OCI-LY3 (cell line): ENCODE results near the gene VMP1.

Source experiments
- H2AFZ ChIP-seq: fragments of 200-600, 300-600 bp; shearing (Covaris generic); 2 replicates; pipeline ENCODE4 v1.6.0; 2014; ENCODE audit warnings: antibody characterized with exemption, low read depth, low read length
- H3K27ac ChIP-seq: fragments of 200-600, 300-600 bp; sonication (generic); 2 replicates; pipeline ENCODE4 v1.5.1; 2014; ENCODE audit warnings: mild to moderate bottlenecking, low read length, moderate library complexity, mixed read lengths
- H3K27me3 ChIP-seq: fragments of 200-600, 300-600 bp; sonication (generic); 2 replicates; pipeline ENCODE4 v1.6.1; 2014; ENCODE audit warnings: low read depth, low read length, mixed read lengths
- H3K36me3 ChIP-seq: fragments of 200-600, 300-600 bp; sonication (generic); replicated peaks from 2 replicates; pipeline ENCODE3; 2014; ENCODE audit warnings: low read depth, low read length, mixed read lengths
- H3K4me1 ChIP-seq: fragments of 300-600, 200-600 bp; sonication (generic); 2 replicates; pipeline ENCODE4 v1.6.1; 2014; ENCODE audit warnings: low read length, mixed read lengths
- H3K4me2 ChIP-seq: fragments of 200-600, 300-600 bp; sonication (generic); 2 replicates; pipeline ENCODE4 v1.6.1; 2014; ENCODE audit warnings: low read length, mixed read lengths
- H3K4me3 ChIP-seq: fragments of 300-600, 200-600 bp; sonication (generic); 2 replicates; pipeline ENCODE4 v1.5.1; 2014; ENCODE audit warnings: antibody characterized with exemption, mild to moderate bottlenecking, low read length, moderate library complexity
- H3K79me2 ChIP-seq: fragments of 300-600, 200-600 bp; shearing (Covaris generic); 2 replicates; pipeline ENCODE4 v1.6.1; 2014; ENCODE audit warnings: mild to moderate bottlenecking, low read length, mixed read lengths
- H3K9ac ChIP-seq: fragments of 300-600, 200-600 bp; shearing (Covaris generic); 2 replicates; pipeline ENCODE4 v1.6.0; 2014; ENCODE audit warnings: mild to moderate bottlenecking, low read length, moderate library complexity
- H3K9me3 ChIP-seq: fragments of 200-600, 300-600 bp; shearing (Covaris generic); 2 replicates; pipeline ENCODE4 v1.6.1; 2014; ENCODE audit warnings: low read length, mixed read lengths; ENCODE audit not compliant: insufficient read depth
- H4K20me1 ChIP-seq: fragments of 200-600, 300-600 bp; sonication (generic); 2 replicates; pipeline ENCODE4 v1.6.1; 2016; ENCODE audit warnings: low read length, mixed read lengths; ENCODE audit not compliant: insufficient read depth
- EZH2phosphoT487 ChIP-seq: fragments of 200-600 bp; shearing (Covaris generic); IDR thresholded peaks from 2 replicates; pipeline ENCODE4 v1.6.1; 2018; ENCODE audit warnings: antibody characterized with exemption, mixed run types, low read depth
- TF ChIP-seq, protein P1 (sequence below): fragments of 200-600, 300-600 bp; sonication (generic); IDR thresholded peaks from 2 replicates; pipeline ENCODE4 v1.5.1; 2014; ENCODE audit warnings: antibody characterized with exemption, low read length, low read depth

Gene VMP1

DNA sequence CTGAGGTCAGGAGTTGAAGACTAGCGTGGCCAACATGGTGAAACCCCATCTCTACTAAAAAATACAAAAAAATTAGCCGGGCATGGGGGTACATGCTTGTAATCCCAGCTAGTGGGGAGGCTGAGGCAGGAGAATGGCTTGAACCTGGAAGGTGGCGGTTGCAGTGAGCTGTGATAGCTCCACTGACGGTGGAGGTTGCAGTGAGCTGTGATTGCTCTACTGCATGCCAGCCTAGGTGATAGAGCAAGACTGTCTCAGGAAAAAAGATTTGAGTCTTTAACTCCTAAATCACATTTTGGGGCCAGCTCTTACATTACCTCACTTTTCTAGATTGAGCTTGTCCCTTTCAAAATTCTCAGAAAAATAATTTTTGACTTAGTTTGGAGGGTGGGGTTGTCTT is 15.2 kb downstream of the VMP1 start:
- Histone ChIP-seq H3K9ac (no peak overlapping the region), H3K27me3 (no peaks in the 10 kb centered on the region), H3K4me3 (no peak overlapping the region), H3K36me3 (peaks cover 3% of the 10 kb centered on the region), H3K79me2 (peaks cover 56% of the 10 kb centered on the region), H3K9me3 (no peaks in the 10 kb centered on the region), H2AFZ (no peak overlapping the region), H3K4me1 (no peaks in the 10 kb centered on the region), H3K4me2 (no peak overlapping the region), H3K27ac (no peak overlapping the region), H4K20me1 (peaks cover 12% of the 10 kb centered on the region)
- no peak for TF ChIP-seq EZH2phosphoT487
- TF ChIP-seq, protein P1, sequence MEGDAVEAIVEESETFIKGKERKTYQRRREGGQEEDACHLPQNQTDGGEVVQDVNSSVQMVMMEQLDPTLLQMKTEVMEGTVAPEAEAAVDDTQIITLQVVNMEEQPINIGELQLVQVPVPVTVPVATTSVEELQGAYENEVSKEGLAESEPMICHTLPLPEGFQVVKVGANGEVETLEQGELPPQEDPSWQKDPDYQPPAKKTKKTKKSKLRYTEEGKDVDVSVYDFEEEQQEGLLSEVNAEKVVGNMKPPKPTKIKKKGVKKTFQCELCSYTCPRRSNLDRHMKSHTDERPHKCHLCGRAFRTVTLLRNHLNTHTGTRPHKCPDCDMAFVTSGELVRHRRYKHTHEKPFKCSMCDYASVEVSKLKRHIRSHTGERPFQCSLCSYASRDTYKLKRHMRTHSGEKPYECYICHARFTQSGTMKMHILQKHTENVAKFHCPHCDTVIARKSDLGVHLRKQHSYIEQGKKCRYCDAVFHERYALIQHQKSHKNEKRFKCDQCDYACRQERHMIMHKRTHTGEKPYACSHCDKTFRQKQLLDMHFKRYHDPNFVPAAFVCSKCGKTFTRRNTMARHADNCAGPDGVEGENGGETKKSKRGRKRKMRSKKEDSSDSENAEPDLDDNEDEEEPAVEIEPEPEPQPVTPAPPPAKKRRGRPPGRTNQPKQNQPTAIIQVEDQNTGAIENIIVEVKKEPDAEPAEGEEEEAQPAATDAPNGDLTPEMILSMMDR: no peak

DNA sequence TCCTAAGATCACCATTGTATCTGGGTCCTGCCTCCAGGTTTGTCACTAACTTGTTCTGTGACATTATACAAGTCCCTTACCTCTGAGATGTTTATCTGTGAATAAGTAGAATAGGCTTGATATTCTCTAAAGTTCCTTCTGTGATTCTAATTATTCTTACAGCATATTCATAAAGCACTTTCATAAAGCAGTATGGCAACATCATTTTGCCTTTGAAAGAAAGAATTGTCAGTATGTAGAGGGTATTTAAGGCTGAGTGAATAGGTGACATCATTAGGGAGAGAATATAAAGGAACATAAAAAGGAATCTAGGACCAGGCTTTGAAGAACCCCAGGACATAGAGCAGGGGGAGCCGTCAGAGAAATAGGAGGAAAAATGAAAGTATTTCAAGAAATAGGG is 15.6 kb downstream of the VMP1 start:
- TF ChIP-seq EZH2phosphoT487: no peak
- TF ChIP-seq, protein P1: no peak
- H2AFZ ChIP-seq: no peak overlapping the region
- no peaks in the 10 kb centered on the region for H3K4me1 ChIP-seq
- H3K36me3 ChIP-seq: peaks cover 3% of the 10 kb centered on the region
- no peak overlapping the region for H3K9ac ChIP-seq
- H4K20me1 ChIP-seq: peaks cover 12% of the 10 kb centered on the region
- H3K27me3 ChIP-seq: no peaks in the 10 kb centered on the region
- H3K27ac ChIP-seq: no peak overlapping the region
- H3K4me2 ChIP-seq: no peak overlapping the region
- H3K79me2 ChIP-seq: peaks cover 53% of the 10 kb centered on the region
- no peak overlapping the region for H3K4me3 ChIP-seq
- no peaks in the 10 kb centered on the region for H3K9me3 ChIP-seq

DNA sequence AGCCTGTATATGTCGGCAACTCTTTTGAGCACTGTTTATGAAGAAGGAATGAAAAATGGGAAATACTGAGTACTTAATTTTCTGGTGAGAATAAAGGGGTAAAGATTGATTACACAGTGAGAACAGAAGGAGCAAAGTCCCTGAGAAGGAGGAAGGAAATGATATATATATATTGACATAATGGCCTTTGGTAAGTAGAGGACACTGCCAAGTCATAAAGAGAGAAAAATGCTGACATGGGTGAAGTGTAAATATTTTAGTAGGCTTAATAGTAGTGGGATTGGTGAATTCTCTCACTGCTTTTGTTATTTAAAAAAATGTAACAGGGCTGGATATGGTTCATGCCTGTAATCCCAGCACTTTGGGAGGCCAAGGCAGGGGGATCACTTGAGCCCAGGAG is 16.2 kb downstream of the VMP1 start:
- no peak overlapping the region for H3K4me3 ChIP-seq
- peaks cover 3% of the 10 kb centered on the region for H3K36me3 ChIP-seq
- no peaks in the 10 kb centered on the region for H3K4me1 ChIP-seq
- peaks cover 50% of the 10 kb centered on the region for H3K79me2 ChIP-seq
- no peak overlapping the region for H3K4me2 ChIP-seq
- no peak overlapping the region for H2AFZ ChIP-seq
- no peaks in the 10 kb centered on the region for H3K27me3 ChIP-seq
- H3K27ac ChIP-seq: no peak overlapping the region
- TF ChIP-seq EZH2phosphoT487: no peak
- TF ChIP-seq, protein P1: no peak
- H3K9me3 ChIP-seq: no peaks in the 10 kb centered on the region
- H3K9ac ChIP-seq: no peak overlapping the region
- H4K20me1 ChIP-seq: peaks cover 12% of the 10 kb centered on the region

DNA sequence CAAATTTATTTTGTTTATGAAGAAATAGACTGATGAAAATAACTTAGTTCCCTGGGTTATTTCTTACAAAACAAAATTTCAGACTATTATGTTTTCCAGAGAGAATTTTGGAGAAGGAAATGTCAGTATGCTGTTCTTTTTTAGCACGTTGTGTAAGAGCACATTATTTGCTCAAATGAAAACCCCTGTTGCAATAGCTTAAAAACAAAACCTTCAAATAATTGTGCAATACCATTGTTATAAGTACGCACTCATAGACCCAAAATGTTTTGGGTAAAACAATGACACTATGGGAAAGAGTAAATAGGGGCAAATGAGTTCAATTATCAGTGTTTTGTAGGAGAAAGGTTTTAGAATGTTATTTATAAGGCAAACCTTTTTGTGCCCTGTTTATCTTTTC is 18.2 kb downstream of the VMP1 start:
- TF ChIP-seq EZH2phosphoT487: no peak
- TF ChIP-seq, protein P1: no peak
- Histone ChIP-seq H3K4me2 (no peak overlapping the region), H4K20me1 (no peaks in the 10 kb centered on the region; the same call in 1 of the 2 replicates), H3K36me3 (no peaks in the 10 kb centered on the region), H2AFZ (no peak overlapping the region), H3K9ac (no peak overlapping the region), H3K27ac (no peak overlapping the region), H3K27me3 (no peaks in the 10 kb centered on the region), H3K4me3 (no peak overlapping the region), H3K4me1 (no peaks in the 10 kb centered on the region), H3K79me2 (peaks cover 37% of the 10 kb centered on the region), H3K9me3 (no peaks in the 10 kb centered on the region)
